Lower leg skin (tissue), 4 donors: Measurements from ENCODE around the gene ZBTB21. TPM values are rescaled to one million over a fixed set of nuclear protein-coding genes. Genes with fewer than 3 reads are reported as not detected.

Source experiments
- DNase-seq, 2 donors: peaks; one replicate each; pipeline ENCODE4 v3.0.0-alpha.2; 2019; ENCODE audit warnings: low spot score in 2 of 2
- H3K4me3 ChIP-seq: fragments of 200-600 bp; sonication (generic); 2 replicates; pipeline ENCODE4 v1.5.1; 2017; ENCODE audit warnings: mild to moderate bottlenecking, low read depth; ENCODE audit not compliant: poor library complexity, severe bottlenecking
- POLR2A ChIP-seq, 2 donors: fragments of 450-650 bp; IDR thresholded peaks; one replicate each; pipeline ENCODE4 v1.6.1; 2016 to 2017; ENCODE audit warnings: antibody characterized with exemption in 2 of 2, mild to moderate bottlenecking in 1 of 2, moderate library complexity in 1 of 2
- WGBS, 2 donors: methylation state at CpG; one replicate each; pipeline ENCODE4 v1.1.5; 2018; 5-methylcytosine and 5-hydroxymethylcytosine counted together
- intact Hi-C: fragments of 100-400 bp; cut with DNase I; formaldehyde crosslinking; loops from one replicate; pipeline ENCODE4 v1.15.0; 2023; ENCODE audit warnings: low total_unique reads
- total RNA-seq, 4 donors: library from RNA; depleted of rRNA; stranded (reverse); fragments of >200 nt; gene quantifications; one replicate each; pipeline ENCODE4 v1.1.0, GENCODE V29; 2016
- TF ChIP-seq, protein P1 (sequence below), 3 donors: fragments of 450-650 bp; IDR thresholded peaks; one replicate each; pipeline ENCODE4 v1.5.1; 2016; ENCODE audit warnings: antibody characterized with exemption in 3 of 3, mild to moderate bottlenecking in 3 of 3, moderate library complexity in 2 of 3

ZBTB21 gene
- total RNA-seq, 4 donors from 2014 or later = 18.1 to 31.9 (median 28.2) TPM

DNA sequence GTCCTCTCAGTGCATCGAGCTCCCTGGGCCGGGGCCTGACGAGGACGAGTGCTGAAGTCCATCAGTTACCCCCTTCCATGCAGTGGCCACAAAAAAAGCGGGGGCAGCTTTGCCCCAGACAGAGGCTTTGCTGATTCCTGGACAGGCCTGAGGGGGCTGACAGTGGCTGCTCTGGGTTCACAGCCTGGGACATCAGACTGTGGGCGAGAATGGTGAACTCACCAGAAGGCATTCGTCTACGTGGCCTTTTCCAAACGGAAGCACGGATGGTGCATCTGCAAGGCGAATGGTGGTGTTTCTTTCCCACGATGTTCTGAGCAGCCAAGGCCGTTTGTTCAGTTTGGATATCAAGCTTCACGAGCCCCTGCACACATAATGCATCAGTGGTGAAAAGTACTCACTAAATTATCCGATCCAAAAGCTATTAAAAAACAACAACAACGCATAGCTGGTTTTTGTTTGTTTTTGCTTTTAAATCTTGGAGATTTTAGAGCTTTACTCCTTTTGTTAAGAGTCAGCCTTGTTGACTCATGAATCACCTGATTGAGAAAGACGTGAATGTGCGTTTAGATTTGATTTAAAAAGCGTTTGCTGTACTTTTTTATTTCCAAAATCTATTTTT lies 6.3 kb upstream of the ZBTB21 start:
- TF ChIP-seq, protein P1, sequence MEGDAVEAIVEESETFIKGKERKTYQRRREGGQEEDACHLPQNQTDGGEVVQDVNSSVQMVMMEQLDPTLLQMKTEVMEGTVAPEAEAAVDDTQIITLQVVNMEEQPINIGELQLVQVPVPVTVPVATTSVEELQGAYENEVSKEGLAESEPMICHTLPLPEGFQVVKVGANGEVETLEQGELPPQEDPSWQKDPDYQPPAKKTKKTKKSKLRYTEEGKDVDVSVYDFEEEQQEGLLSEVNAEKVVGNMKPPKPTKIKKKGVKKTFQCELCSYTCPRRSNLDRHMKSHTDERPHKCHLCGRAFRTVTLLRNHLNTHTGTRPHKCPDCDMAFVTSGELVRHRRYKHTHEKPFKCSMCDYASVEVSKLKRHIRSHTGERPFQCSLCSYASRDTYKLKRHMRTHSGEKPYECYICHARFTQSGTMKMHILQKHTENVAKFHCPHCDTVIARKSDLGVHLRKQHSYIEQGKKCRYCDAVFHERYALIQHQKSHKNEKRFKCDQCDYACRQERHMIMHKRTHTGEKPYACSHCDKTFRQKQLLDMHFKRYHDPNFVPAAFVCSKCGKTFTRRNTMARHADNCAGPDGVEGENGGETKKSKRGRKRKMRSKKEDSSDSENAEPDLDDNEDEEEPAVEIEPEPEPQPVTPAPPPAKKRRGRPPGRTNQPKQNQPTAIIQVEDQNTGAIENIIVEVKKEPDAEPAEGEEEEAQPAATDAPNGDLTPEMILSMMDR (IDR thresholded peaks at IDR 0.05) = no peak
- no peak for TF ChIP-seq POLR2A (IDR thresholded peaks at IDR 0.05)
- DNase-seq = no peak
- H3K4me3 ChIP-seq = no peak overlapping the region
- 88 to 91% methylated on average over 19 of the region's 19 CpGs for WGBS, 2 donors
- intact Hi-C loops = no loop called here

DNA sequence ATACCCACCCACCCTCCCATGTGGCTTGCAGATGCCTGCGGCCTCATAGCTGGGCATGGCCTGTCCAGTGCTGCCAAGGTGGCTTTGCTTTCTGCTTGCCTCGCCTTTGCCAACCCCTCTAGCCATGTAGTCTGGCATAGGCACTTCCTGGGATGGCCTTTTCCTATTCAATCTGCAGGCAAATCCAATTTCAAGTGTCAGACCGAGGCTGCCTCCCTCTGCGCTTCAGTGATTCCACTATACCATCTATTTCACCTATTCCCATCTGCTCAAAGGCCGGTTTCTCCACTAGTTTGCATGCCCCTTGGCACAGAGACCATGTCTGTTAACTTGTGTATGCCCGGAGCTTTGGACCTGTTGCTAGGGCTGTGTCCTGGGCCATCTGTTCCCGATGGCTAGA lies 3.8 kb upstream of the ZBTB21 start:
- intact Hi-C loops = no loop called here
- 54 to 58% methylated on average over 7 of the region's 7 CpGs for WGBS, 2 donors

DNA sequence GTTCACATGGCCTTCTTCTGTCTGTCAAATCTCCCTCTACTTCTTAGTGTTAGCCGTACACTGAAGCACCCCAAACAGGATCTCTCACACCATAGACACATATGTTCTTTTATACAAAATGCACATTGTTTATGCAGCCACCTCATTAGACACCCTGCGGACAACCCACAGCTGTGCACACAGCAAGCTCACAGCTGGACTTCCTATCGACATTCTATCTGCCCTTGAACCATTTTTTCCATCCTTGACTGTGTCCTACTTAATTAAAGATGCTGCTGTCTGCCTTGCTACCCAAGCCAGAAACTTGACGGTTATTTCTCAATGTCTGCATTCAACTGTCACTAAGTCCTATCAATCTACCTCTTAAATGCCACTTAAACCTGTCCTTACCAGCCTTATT lies 3.2 kb upstream of the ZBTB21 start:
- 61 to 69% methylated on average over 4 of the region's 4 CpGs for WGBS, 2 donors
- no peak for TF ChIP-seq POLR2A (IDR thresholded peaks at IDR 0.05)
- TF ChIP-seq, protein P1 (IDR thresholded peaks at IDR 0.05) = no peak
- intact Hi-C loops = no loop called here
- H3K4me3 ChIP-seq = no peak overlapping the region
- DNase-seq = no peak

More for the DNA sequence above, 3.8 kb upstream of the ZBTB21 start:
- no peak for DNase-seq
- no peak overlapping the region for H3K4me3 ChIP-seq
- TF ChIP-seq, protein P1 (IDR thresholded peaks at IDR 0.05) = no peak

DNA sequence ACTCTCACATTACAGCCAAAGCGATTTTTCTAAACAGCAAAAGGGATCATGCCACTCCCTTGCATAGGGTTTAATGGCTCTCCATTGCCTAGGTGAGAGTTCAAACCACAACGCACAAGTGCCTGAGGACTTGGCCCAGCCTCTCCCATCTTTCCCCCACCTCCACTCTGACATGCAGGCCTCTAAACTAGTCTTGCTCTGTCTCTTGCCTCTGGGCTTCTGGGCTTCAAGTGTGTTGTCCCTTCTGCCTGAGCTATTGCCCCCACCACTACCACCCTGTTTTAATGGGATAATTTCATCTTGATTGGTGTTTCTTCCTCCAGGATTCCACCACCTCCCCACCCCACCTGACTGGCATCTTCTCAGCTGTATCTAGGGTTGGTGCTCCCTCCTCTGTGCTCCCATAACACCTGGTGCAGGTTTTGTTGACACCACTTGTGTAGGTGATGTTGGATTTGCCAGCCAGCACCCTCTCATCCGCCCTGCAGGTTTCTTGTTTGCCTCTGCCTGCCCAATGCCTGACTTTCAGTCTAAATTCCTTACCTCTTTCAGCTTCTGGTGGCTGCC lies 2.7 kb upstream of the ZBTB21 start:
- WGBS, 2 donors = 54% methylated on average over 3 of the region's 3 CpGs
- H3K4me3 ChIP-seq = no peak overlapping the region
- TF ChIP-seq POLR2A (IDR thresholded peaks at IDR 0.05) = no peak
- TF ChIP-seq, protein P1 (IDR thresholded peaks at IDR 0.05) = no peak
- no peak for DNase-seq
- intact Hi-C loops = no loop called here

DNA sequence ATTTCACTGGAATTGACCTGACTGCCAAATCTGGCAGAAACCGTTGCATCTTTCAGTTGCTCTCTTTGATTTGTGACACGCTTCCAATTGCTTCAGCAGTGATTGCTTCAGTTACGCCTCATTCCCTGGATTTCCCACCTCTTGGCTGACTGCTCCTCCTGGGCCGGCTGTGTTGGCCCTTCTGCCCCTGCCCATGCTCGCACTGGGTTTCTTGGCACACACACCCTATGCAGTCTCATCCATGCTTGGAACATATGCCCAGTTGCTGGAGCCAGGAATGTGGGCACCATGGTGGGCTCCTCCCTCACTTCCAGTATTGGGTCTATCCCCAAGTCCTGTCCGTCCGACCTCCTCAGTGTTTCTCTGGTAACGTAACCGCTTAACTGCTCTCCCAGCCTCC lies 2.2 kb upstream of the ZBTB21 start:
- intact Hi-C loops = no loop called here
- no peak for TF ChIP-seq POLR2A (IDR thresholded peaks at IDR 0.05)
- TF ChIP-seq, protein P1 (IDR thresholded peaks at IDR 0.05) = no peak
- no peak overlapping the region for H3K4me3 ChIP-seq
- no peak for DNase-seq
- 63 to 69% methylated on average over 9 of the region's 9 CpGs for WGBS, 2 donors
